Smooth muscle cell of the coronary artery (primary cell): ENCODE data around the gene CHST12. TPM values are rescaled to one million over a fixed set of nuclear protein-coding genes. Genes with fewer than 3 reads are reported as not detected.

Experiments
- total RNA-seq: library from RNA; depleted of rRNA; stranded (reverse); fragments of >200 nt; gene quantifications from 2 replicates; pipeline ENCODE4 v1.2.3, GENCODE V29; 2014; ENCODE audit warnings: low replicate concordance

The CHST12 gene
- 6.0 and 7.4 TPM in 2 replicates for total RNA-seq

DNA sequence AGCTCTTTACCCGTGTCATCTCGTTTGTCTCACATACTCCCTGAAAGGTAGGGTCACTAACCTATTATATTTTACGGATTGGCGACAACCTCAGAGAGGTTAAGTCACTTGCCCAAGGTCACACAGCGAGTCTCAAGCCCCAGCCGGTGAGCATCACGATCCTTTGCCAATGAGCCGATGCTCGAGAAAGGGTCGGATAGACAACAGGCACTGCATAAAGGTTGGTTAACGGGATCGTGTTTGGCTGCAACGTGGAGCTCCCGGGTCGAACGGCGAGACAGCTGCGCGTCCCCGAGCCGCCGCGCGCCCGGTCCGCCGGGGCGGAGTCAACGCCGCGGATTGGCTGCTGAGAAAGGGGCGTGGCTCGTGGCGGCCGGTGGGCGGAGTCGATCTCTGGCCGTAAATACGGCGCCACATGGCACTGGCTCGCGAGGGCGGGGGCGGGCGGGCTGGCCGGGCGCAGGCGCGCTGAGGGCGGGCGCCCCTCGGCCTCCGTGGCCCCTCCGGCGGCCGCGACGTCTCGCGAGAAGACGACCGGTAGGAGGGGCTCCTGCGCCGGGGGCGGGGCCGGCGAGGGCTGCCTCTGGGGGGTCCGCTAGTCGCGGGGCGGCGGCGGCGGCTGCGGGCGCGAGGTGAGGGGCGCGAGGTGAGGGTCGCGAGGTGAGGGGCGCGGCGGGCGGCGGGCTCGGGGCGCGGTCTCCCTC lies at the start of gene CHST12:
CHST12 (plus strand) TSS at position 598 of the 704 bp plus-strand sequence. CDS start 29,029 bp downstream, outside the sequence.

DNA sequence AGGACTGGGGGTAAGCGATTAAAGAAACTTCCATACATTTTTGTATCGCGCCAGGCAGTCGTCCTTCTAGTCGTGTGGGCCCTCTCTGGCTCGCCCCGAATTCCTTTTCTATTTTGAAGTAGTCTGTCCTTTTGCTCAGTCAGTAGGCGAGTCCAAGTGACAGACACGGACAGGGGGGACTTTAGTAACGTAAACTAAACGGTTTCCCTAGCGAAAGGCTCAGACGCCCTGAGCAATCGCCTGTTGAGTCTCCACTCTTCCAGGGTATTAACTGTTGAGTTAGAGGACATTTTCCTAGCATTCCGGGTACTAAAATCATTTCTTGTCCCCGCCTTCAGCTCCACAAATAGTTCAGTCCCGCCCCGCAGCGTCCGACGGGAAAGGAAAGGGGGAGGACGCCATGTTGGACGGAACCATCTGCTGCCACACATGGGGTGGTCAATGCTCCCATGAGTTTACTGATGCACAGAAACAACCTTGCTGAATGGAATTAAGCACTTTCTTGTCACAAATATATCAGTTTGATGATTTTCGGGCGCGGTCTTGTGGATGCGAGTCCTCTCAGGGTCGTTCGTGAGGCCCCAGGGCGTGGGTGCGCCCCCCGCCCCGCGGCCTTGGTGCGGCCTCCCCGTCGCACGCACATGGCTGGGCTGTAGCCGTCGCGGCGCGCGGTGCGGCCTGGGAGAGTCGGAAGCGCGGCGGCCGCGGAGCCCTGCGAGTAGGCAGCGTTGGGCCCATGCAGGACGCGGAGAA lies 49.0 kb upstream of the CHST12 start, which contains the start of gene EIF3B:
EIF3B (plus strand) TSS at position 642 of the 753 bp plus-strand sequence; CDS start at position 737, 95 bp downstream.

GRCh38 chr7:2476298-2476697 lies 72.9 kb downstream of the CHST12 start, which contains the start of gene GRIFIN:
TSS of gene GRIFIN (minus strand) at chr7:2476398. CDS start at chr7:2476383, 15 bp downstream.

Other genes starting within 250 kb of the CHST12 start
- gene MAD1L1, start 170.7 kb upstream of the CHST12 start, total RNA-seq = 53.6 and 59.3 TPM in 2 replicates
- 10.1 and 14.4 TPM in 2 replicates for gene MRM2, start 161.4 kb upstream of the CHST12 start, total RNA-seq
- gene NUDT1, start 161.4 kb upstream of the CHST12 start, total RNA-seq = 29.5 and 32.7 TPM in 2 replicates
- 10.9 and 20.1 TPM in 2 replicates for gene SNX8, start 89.2 kb upstream of the CHST12 start, total RNA-seq
- 140 and 165 TPM in 2 replicates for gene EIF3B, start 48.8 kb upstream of the CHST12 start, total RNA-seq
- gene GRIFIN, start 72.8 kb downstream of the CHST12 start, total RNA-seq = not detected in 2 replicates
- 2.1 and 2.6 TPM in 2 replicates for gene LFNG, start 116.2 kb downstream of the CHST12 start, total RNA-seq
- 9.7 and 16.8 TPM in 2 replicates for gene BRAT1, start 151.9 kb downstream of the CHST12 start, total RNA-seq
- gene IQCE, start 155.4 kb downstream of the CHST12 start, total RNA-seq = 6.1 and 9.9 TPM in 2 replicates
- 15.9 and 36.8 TPM in 2 replicates for gene TTYH3, start 228.4 kb downstream of the CHST12 start, total RNA-seq